HG02571 (cell line): ENCODE results near the gene CHCHD10.
A peak's percentile ranks its signal among the peaks of the same experiment; 100 is the strongest.

Experiments used
- ATAC-seq: cut with Tn5 transposase; IDR thresholded peaks from one replicate; pipeline ENCODE4 v1.9.1; 2021; ENCODE audit warnings: mild to moderate bottlenecking, moderate library complexity; ENCODE audit not compliant: unreplicated experiment

The CHCHD10 gene

DNA sequence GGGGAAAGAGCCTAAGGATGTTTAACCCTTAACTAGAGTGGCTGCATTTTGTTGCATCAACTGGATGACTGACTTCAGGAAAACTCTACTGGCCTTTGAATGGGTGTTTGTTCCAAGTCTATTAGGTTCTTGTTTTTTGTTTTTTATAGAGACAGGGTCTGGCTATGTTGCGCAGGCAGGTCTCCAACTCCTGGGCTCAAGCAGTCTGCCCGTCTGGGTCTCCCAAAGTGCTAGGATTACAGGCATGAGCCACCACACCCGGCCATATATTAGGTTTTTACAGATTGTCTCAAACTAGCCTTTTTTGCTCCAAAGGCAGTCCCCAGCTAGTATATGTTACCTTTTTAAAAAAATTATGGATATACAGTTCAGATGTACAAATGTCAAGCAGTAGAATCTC, 20.1 kb upstream of the CHCHD10 start:
- no peak for ATAC-seq

DNA sequence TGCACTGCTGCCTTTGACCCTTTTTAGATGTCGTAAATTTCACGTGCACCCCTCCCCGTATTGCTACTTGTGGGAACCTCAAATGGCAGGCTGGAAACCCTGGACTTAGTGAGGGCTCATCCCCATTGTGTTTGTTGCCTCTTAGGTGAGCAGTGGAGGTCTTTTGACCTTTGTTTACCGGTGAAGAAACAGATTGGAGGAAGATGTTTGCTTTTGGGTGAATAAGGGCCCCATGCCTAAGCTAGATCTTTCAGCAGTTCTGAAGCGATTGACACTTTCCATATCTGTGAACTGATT, 19.8 kb upstream of the CHCHD10 start:
- ATAC-seq, result peak; percentile 17

DNA sequence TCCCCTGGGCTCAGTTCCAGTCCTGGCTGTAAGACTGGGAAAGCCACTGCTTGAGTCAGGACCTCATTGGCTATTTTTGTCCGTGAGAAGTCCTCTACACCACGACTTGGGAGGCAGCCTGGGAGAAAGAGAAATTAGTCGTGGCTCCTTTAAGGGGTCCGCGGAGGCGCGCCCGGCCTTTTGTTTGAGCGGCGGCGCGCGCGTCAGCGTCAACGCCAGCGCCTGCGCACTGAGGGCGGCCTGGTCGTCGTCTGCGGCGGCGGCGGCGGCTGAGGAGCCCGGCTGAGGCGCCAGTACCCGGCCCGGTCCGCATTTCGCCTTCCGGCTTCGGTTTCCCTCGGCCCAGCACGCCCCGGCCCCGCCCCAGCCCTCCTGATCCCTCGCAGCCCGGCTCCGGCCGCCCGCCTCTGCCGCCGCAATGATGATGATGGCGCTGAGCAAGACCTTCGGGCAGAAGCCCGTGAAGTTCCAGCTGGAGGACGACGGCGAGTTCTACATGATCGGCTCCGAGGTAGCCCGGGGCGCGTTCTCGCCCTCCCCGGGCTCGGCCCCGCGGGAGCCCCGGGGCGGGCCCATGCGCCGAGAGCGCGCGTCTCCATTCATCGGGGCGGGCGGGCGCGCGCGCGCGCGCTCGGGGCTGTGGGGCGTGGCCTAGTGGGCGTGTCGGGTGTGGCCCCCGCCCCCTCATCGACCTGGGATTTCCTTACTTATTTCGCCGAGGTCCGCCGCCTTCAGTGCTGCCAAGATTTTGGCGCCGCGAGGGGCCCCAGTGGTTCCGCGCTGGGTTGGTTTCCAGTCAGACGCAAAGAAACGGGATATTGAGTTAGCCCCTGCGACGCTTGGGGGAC, 19.2 kb upstream of the CHCHD10 start, which contains the start of gene SMARCB1:
Gene SMARCB1, plus strand, starts transcription at position 215 of the 848 bp plus-strand sequence. Its CDS starts 204 bp downstream, at position 419.
- peak; percentile 64 for ATAC-seq

DNA sequence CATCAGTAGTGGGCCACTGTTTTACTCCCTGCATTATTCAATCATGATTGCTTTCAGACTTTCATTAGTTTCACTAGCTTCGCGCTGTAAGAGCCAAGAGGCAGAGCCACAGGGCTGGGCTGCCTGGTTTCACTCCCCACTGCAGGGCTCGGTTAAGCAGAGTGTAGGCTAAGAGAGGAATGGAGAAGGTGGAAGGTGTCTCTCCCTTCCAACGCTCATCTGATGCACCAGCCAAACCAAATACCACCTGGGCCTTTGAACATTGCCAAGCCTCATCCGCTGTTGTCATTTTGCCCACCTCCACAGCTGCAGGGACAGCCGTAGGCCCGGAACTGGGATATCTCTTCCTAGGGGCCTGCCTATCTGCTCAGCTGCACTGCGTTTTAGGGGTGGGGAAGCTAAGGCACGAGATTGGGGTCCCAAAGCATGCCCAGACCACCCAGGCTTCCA, 18.5 kb upstream of the CHCHD10 start:
- ATAC-seq, result no peak

DNA sequence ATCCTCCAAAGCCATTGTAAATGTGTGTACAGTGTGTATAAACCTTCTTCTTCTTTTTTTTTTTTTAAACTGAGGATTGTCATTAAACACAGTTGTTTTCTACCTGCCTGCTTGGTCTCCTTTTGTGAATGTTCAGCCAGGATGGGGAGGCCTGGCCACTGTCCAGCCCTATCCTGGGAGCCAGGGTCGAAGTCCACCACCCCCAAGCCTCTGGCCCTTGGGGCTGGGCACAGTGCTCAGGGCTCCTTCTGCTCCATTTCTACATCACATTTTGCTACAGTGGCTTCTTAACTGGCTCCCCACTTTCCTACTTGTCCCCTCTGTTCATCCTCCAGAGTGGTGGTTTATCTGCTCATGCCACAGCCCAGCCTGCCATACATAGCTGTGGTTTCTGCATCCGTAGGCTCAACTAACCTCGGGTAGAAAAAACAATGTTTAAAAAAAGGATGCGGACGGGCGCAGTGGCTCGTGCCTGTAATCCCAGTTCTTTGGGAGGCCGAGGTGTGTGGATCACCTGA, 16.5 kb upstream of the CHCHD10 start:
- ATAC-seq, result no peak

DNA sequence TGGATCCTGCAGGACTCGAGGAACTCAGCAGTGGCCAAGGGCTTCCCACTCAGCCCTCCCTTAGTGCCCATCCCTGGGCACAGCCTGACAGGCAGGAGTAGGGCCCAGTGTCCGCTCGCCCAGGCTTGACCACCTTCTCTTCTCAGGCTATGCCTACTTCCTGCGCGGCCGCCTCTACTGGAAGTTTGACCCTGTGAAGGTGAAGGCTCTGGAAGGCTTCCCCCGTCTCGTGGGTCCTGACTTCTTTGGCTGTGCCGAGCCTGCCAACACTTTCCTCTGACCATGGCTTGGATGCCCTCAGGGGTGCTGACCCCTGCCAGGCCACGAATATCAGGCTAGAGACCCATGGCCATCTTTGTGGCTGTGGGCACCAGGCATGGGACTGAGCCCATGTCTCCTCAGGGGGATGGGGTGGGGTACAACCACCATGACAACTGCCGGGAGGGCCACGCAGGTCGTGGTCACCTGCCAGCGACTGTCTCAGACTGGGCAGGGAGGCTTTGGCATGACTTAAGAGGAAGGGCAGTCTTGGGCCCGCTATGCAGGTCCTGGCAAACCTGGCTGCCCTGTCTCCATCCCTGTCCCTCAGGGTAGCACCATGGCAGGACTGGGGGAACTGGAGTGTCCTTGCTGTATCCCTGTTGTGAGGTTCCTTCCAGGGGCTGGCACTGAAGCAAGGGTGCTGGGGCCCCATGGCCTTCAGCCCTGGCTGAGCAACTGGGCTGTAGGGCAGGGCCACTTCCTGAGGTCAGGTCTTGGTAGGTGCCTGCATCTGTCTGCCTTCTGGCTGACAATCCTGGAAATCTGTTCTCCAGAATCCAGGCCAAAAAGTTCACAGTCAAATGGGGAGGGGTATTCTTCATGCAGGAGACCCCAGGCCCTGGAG, 15.7 kb upstream of the CHCHD10 start:
- ATAC-seq, result no peak

DNA sequence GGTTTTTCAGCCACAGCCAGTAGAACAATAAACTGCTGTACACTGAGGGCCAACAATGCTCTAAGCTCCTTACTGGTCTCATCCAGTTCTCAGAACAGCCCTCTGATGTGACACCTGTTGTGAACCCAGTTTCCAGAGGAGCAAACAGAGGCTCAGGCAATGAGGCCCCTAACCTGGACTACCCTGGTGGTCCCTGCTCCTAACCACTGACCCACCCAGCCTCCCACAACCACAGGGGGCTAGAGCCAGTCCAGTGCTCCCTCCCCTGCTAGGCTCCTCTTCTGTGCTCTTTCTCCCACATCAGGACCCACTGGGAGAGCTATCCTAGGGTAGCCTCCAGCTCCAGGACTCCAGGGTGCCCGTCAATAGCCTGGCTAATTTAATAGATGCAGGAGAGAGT, 14.9 kb upstream of the CHCHD10 start:
- no peak for ATAC-seq

DNA sequence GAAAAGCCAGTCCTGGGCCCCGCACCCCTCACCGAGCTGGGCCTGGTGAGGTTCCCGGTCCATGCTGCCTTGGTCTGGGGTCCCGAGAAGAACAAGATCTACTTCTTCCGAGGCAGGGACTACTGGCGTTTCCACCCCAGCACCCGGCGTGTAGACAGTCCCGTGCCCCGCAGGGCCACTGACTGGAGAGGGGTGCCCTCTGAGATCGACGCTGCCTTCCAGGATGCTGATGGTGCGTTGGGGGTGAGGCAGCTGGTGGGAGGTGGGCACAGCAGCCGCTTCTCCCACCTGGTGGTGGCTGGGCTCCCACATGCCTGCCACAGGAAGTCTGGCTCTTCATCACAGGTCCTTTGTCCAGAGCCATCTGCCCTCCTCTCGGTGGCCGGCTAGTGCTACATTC, 14.5 kb upstream of the CHCHD10 start:
- ATAC-seq, result no peak

DNA sequence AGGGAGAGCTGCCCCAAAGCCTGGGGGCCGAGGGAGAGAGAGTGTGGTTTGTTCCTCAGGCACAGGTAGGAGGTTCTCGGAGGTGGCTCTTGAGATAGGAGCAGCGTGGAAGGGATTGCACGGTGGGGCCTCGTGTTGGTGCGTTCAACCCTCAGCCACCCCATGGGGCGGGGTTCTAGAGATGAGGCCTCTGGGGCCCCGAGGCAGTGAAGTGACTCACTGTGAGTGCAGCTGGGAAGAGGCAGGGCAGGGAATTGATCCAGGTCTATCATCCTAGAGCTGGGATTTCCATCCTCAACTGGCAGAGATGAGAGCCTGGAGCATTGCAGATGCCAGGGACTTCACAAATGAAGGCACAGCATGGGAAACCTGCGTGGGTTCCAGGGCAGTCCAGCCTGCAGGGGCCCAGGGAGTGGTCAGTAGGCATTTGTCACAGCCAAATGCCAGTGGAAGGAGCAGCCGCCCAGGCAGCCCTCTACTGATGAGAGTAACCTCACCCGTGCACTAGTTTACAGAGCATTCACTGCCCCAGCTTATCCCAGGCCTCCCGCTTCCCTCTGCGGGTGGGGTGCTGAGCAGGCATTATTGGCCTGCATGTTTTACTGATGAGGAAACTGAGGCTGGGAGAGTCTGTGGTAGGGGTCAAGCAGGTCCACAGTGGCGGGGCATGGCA, 13.9 kb upstream of the CHCHD10 start:
- ATAC-seq, result no peak

DNA sequence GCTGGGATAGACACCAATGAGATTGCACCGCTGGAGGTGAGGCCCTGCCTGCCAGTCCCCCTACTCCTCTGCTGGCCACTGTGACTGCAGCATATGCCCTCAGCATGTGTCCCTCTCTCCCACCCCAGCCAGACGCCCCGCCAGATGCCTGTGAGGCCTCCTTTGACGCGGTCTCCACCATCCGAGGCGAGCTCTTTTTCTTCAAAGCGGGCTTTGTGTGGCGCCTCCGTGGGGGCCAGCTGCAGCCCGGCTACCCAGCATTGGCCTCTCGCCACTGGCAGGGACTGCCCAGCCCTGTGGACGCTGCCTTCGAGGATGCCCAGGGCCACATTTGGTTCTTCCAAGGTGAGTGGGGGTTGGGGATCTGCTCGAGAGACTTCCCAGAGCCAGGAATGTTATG, 13.3 kb upstream of the CHCHD10 start:
- ATAC-seq, result no peak

DNA sequence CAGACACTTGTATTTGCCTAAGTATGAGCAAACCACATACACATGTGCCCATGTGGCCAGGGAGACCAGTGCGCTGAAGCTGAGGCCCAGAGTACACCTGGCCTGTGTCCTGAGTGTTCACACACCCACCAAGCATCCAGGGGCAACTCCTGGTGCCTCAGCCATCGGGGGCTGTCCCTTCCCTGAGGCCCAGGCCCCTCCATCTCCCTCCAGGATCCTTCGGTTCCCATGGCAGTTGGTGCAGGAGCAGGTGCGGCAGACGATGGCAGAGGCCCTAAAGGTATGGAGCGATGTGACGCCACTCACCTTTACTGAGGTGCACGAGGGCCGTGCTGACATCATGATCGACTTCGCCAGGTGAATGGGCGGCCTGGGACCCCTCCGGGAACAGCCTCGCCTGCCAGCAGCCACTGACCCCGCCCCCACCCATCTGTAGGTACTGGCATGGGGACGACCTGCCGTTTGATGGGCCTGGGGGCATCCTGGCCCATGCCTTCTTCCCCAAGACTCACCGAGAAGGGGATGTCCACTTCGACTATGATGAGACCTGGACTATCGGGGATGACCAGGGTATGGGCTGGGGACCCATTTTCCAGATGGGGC, 12.5 kb upstream of the CHCHD10 start:
- no peak for ATAC-seq

DNA sequence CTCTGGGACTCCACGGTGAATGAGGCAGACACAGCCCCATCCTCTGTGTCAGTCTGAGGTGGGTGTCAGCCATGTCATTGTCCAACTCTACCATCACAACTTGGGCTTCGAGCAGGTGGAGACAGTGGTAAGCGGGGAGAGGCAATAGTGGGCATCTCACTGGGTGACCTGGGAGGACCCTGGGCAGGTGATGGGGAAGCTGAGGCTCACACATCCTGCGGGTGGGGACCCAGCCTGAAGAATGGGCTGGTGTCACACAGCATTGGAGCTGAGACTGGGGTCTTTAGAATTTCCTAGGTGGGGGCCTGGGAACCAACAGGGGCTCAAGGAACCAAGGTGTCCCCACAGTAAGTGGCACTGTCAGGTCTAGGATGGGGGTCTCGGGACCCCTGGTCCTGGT, 12.0 kb upstream of the CHCHD10 start:
- ATAC-seq, result no peak

DNA sequence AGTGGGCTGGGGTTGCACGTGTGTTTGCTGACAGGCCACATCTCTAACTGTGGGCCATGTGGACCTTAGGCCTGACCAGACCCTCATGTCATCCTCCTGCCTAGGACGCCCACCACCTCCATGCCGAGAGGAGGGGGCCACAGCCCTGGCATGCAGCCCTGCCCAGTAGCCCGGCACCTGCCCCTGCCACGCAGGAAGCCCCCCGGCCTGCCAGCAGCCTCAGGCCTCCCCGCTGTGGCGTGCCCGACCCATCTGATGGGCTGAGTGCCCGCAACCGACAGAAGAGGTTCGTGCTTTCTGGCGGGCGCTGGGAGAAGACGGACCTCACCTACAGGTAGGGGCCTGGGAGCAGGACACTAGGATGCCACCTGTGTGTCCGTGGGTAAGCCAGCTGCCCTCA, 11.3 kb upstream of the CHCHD10 start:
- ATAC-seq, result no peak

DNA sequence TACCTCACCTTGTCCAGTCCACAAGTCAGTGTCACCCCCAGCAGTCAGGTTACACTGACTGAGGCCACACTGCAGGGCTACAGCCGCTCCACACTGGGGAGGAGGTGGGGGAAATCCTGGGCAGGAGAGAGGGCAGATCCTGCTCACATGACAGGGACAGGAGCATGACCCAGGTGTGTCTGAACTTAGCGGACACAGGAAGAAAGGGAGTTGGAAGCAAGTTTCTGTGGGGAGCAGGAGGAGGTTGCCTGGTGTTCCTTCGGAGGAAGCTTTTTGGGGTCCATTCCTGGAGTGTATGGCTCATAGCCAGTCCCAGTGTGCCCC, 10.8 kb upstream of the CHCHD10 start:
- no peak for ATAC-seq

DNA sequence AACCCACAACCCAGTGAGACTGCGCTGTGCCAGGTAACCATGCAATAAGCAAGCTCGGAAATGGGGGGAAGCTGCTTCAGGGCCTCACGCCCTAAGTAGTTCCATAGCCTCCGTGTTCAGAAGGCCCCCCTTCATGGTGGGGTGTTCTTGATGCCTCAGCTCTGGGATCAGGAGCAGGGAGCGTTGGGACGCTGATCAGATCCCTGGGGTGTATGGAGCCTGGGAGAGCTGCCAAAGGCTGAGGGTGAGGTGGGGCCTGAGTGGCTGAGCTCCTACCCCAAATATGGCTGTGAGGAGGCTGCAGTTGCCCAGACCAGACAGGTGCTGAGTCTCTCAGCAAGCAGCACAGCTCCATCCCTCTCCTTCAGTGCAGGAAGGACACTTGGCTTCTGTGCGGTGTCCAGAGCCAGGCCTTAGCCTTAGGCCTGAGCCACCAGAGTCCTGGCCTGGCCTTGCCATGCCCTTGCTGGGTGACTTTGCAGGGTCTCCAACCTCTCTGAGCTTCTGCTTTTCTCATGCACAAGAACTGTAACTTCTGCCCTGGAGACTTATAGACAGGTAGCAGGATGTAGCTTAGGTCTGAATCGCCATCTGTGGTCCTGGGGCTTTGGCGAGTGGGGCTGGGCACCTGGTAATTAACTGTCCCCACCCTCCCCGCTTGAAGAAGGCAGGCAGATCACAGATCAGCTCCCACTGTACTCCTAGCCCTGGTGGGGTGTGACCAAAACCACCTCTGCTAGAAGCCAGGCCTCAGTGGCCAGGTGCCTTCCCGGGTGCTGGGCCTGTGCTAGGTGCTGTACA, 10.2 kb upstream of the CHCHD10 start:
- ATAC-seq, result no peak

DNA sequence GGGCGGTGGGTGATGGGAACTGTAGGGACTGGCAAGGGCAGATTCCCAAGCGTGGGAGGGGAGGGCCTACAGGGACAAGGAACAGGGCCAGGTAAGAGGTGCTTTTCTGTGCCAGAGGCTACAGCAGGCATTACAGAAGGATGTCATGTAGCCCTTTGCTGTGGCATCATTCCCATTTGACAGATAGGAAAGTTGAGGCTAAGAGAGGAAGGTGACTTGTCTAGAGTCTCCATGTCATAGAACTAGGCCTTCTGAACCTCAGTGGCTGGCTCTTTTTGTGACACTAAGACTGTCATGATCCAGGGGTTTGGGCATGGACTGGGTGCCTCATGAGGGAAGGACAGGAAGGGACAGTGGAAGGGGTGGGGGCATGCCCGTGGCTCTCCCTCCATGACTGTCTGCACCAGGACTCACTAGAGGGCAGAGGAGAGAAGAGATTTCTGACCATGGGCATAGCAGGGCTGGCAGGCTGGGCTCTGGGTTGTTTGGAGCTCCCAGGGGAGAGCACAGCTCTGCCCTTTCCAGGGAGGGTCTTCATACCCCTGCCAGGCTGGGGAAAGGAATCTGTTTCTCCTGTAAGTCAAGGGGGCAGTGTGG, 8.1 kb upstream of the CHCHD10 start:
- no peak for ATAC-seq

DNA sequence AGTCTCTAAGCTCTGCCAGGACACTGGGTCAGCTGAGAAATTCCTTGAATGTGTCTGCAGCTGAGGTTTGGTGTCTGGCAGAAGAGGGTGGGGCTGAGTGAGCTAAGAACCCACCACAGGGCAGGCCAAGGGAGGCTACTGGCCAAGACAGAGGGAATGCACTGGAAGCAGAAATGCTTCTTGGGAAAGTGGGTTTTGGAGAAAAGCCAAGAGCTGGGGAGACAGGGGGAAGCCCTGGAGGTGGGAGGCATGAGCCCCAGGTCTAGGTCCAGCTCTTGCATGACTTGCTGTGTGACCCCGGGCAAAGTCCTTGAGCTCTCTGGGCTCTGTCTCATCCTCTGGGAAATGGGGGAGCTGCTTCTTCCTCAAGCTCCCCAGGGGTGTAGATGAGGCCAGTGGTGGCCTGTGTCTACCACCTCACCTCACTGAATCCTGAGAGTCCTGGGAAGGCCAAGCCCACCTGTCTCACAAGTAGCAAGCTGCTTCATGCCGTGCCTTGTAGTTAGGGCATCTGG, 7.2 kb upstream of the CHCHD10 start:
- ATAC-seq, result no peak

DNA sequence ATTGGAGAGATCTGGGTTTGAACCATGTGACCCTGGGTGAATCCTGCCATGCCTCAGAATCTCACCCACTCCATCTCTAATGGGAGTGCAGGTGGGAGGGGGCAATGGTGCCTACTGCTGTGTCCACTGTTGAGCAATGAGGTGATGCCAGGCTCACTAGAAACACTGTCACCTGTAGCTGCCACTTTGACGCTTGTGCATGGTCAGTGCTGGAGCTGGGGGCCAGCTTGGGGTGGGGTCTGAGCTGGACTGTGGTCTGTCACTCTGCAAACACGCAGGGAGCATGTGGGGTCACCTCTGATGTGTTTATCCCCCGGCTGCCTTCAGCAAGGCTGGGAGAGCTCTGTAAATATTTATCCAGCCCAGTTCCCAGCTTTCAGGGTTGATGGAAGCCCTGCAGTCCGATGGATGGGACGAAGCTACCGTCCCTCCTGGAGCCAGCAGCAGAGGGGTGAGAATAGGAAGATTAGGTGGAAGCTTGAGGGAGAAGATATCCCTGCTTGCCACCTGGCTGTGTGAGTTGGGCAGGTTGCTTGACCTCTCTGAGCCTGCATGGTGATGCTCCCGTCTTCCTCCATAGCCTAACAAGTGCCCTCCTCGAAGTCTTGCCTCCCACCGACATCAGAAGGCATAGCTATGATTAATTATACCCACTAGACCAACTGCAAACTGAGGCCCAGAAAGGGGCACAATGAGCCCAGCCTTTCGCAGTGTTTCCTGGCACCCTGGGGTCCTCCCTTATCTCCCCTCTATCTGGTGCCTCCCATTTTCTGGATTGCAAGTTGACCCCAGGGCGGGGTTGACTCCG, 6.5 kb upstream of the CHCHD10 start:
- no peak for ATAC-seq
